Adrenal gland (tissue), 12 donors: ENCODE data around the gene P3H3. TPM values are rescaled to one million over a fixed set of nuclear protein-coding genes. Genes with fewer than 3 reads are reported as not detected.

Experiments used
- DNase-seq, 7 donors: peaks; one replicate each; pipeline ENCODE4 v3.0.0-alpha.2; 2019 to 2020
- H3K27ac ChIP-seq, 5 donors: fragments of 200-600 bp; sonication (generic) in 4 of 5; 1 replicate in 3 of 5; 2 replicates in 2 of 5; pipeline versions ENCODE4 v1.5.1 to v1.8.0; 2016 to 2020; ENCODE audit warnings: mild to moderate bottlenecking in 1 of 5
- H3K27me3 ChIP-seq: fragments of 200-600 bp; 2 replicates; pipeline ENCODE4 v1.8.0; 2021
- H3K36me3 ChIP-seq, 2 donors: fragments of 200-600 bp; replicated peaks in 1 of 2; 1 replicate in 1 of 2; 2 replicates in 1 of 2; pipeline versions ENCODE4 v1.5.1 to v1.8.0; 2018 to 2022
- H3K4me1 ChIP-seq, 2 donors: fragments of 200-600 bp; replicated peaks in 1 of 2; 1 replicate in 1 of 2; 2 replicates in 1 of 2; pipeline versions ENCODE4 v1.5.1 to v1.8.0; 2018 to 2021
- H3K4me3 ChIP-seq, 4 donors: fragments of 200-600 bp; sonication (generic) in 3 of 4; one replicate each; pipeline ENCODE4 v1.5.1; 2016 to 2018
- H3K9me3 ChIP-seq, 3 donors: fragments of 200-600 bp; sonication (generic) in 1 of 3; replicated peaks in 1 of 3; 1 replicate in 2 of 3; 2 replicates in 1 of 3; pipeline versions ENCODE4 v1.5.1 to v1.8.0; 2016 to 2021
- CTCF ChIP-seq, 6 experiments: fragments of 450-650 bp in 4 of 6; fragments of 200-600 bp in 2 of 6; sonication (generic) in 1 of 6; IDR thresholded peaks; 1 replicate in 5 of 6; 2 replicates in 1 of 6; pipeline versions ENCODE4 v1.5.1 to v1.8.0; 2016 to 2021; ENCODE audit warnings: antibody characterized with exemption in 6 of 6, mild to moderate bottlenecking in 2 of 6, moderate library complexity in 1 of 6
- POLR2A ChIP-seq, 2 donors: fragments of 450-650 bp; IDR thresholded peaks; one replicate each; pipeline ENCODE4 v1.6.1; 2017; ENCODE audit warnings: antibody characterized with exemption in 2 of 2, mild to moderate bottlenecking in 2 of 2, moderate library complexity in 1 of 2
- WGBS, 4 donors: extraction: QIAGEN DNeasy Blood & Tissue Kit in 2 of 4; methylation state at CpG; one replicate each; pipeline versions ENCODE4 v1.1.5 to v1.1.7; 2013 to 2017; 5-methylcytosine and 5-hydroxymethylcytosine counted together
- intact Hi-C, 2 donors: fragments of 100-400 bp; cut with DNase I; formaldehyde crosslinking; loops; one replicate each; pipeline versions ENCODE4 v1.14.1 to v1.15.0; 2022 to 2023
- polyA plus RNA-seq, 3 donors: library from polyadenylated mRNA; stranded (reverse); fragments of 200-250 nt in 2 of 3; fragments of 350-450 nt in 1 of 3; fragmentation: Illumina TruSeq in 1 of 3; extraction: RNeasy Lipid Tissue Mini Kit (QIAGEN cat#74804) in 1 of 3; gene quantifications; one replicate each; pipeline ENCODE4 v1.2.3, GENCODE V29; 2013 to 2014
- total RNA-seq, 9 donors: library from RNA; depleted of rRNA in 4 of 9; stranded (reverse); fragments of >200 nt in 4 of 9; fragments of 120-200 nt in 1 of 9; fragmentation: NEBNext Ultra II Directional in 1 of 9; extraction: Animal tissue kit (Norgen Biotek cat#: 25700) in 1 of 9; gene quantifications; one replicate each; pipeline versions ENCODE4 v1.1.0 to v1.2.4, GENCODE V29; 2013 to 2023
- donor health status: healthy with polysubstance abuse.
- donor health status: Bipolar disorder and iron deficiency.
- donor health status: DM: yes; HTN: yes; CAD: no.
- donor health status: DM: no; HTN: no; CAD: no.
- donor health status: DM: no; HTN: no; CAD: no.
- donor health status: DM: yes; HTN: yes; CAD: no.

Gene P3H3
- total and polyA plus RNA-seq, 12 donors: 2.6 to 58.1 (median 15.8) TPM

DNA sequence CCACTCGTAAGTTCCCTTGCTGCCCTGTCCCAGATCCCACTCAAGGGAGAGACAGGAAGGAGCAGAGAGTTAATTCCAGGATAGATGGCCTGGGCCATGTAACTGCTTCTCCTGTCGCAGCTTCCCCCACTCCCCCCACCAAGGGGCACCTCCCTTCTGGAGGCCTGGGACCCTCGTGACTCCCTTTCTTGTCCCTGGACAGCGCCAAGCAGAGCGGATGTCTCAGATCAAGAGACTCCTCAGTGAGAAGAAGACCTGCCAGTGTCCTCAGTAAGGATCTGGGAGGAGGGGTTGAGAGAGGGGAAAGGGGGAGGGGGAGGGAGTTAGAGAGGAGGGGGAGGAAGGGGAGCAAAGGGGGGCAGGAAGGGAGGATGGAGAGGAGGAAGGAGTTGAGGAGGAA is 9.6 kb upstream of the P3H3 start:
- 74 to 82% (median 79%) methylated on average over 4 to 5 of the region's 5 CpGs for WGBS, 4 donors
- no peak for TF ChIP-seq CTCF (IDR thresholded peaks at IDR 0.05)
- no peak for TF ChIP-seq POLR2A (IDR thresholded peaks at IDR 0.05)

DNA sequence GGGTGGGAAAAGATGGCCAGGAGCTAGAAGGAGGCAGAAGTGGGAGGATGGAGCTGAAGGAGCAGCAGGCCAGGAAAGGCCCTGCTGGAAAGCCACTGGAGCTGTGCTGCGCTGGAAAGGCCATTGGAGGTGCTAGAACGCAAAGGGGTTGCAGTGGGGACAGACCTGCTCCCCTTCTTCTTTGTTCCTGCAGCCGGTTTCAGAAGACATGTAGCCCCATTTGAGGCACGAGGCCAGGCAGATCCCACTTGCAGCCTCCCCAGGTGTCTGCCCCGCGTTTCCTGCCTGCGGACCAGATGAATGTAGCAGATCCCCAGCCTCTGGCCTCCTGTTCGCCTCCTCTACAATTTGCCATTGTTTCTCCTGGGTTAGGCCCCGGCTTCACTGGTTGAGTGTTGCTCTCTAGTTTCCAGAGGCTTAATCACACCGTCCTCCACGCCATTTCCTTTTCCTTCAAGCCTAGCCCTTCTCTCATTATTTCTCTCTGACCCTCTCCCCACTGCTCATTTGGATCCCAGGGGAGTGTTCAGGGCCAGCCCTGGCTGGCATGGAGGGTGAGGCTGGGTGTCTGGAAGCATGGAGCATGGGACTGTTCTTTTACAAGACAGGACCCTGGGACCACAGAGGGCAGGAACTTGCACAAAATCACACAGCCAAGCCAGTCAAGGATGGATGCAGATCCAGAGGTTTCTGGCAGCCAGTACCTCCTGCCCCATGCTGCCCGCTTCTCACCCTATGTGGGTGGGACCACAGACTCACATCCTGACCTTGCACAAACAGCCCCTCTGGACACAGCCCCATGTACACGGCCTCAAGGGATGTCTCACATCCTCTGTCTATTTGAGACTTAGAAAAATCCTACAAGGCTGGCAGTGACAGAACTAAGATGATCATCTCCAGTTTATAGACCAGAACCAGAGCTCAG is 8.8 kb upstream of the P3H3 start:
- Histone ChIP-seq H3K9me3 (no peaks in the 10 kb centered on the region), H3K4me3 (no peak overlapping the region), H3K4me1 (peaks cover 6 to 8% of the 10 kb centered on the region in 2 donors), H3K27ac (no peak overlapping the region), H3K36me3 (no peaks in the 10 kb centered on the region), H3K27me3 (peaks cover 8% of the 10 kb centered on the region)
- 81 to 88% (median 87%) methylated on average over 11 to 13 of the region's 13 CpGs for WGBS, 4 donors
- no peak for DNase-seq
- intact Hi-C loops: loop anchor here (5.0 to 10.0 kb wide), 2 partner anchors 75 to 87 kb away; no protein-coding TSS in a partner anchor
- no peak for TF ChIP-seq POLR2A (IDR thresholded peaks at IDR 0.05)
- TF ChIP-seq CTCF (IDR thresholded peaks at IDR 0.05): no peak

More for the DNA sequence above, 9.6 kb upstream of the P3H3 start:
- Histone ChIP-seq H3K27me3 (peaks cover 8% of the 10 kb centered on the region), H3K4me1 (peaks cover 6 to 8% of the 10 kb centered on the region in 2 donors), H3K27ac (no peak overlapping the region), H3K9me3 (no peaks in the 10 kb centered on the region), H3K4me3 (no peak overlapping the region), H3K36me3 (no peaks in the 10 kb centered on the region)
- intact Hi-C loops: no loop called here
- no peak for DNase-seq

DNA sequence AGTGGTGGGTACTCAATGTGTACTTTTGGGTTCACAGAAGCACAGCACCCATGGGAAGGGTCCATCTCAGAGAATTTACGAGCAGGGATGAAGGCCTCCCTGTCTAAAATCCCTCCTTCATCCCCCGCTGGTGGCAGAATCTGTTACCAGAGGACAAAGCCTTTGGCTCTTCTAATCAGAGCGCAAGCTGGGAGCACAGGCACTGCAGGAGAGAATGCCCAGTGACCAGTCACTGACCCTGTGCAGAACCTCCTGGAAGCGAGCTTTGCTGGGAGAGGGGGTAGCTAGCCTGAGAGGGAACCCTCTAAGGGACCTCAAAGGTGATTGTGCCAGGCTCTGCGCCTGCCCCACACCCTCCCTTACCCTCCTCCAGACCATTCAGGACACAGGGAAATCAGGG is 8.0 kb upstream of the P3H3 start:
- Histone ChIP-seq H3K27ac (peak overlapping the region in 1 of 5 donors; percentile 12), H3K27me3 (peaks cover 4% of the 10 kb centered on the region), H3K4me3 (no peak overlapping the region), H3K36me3 (no peaks in the 10 kb centered on the region), H3K9me3 (no peaks in the 10 kb centered on the region), H3K4me1 (peaks cover 6 to 8% of the 10 kb centered on the region in 2 donors)
- 70 to 82% (median 77%) methylated on average over 3 to 5 of the region's 5 CpGs for WGBS, 4 donors
- TF ChIP-seq POLR2A (IDR thresholded peaks at IDR 0.05): no peak
- no peak for TF ChIP-seq CTCF (IDR thresholded peaks at IDR 0.05)
- DNase-seq: no peak
- intact Hi-C loops: loop anchor here (5.0 to 10.0 kb wide), 2 partner anchors 75 to 88 kb away; no protein-coding TSS in a partner anchor

GRCh38 chr12:6821591-6822425 is 6.4 kb upstream of the P3H3 start, which contains the start of gene GPR162:
TSS of gene GPR162 (plus strand) at chr12:6821821. CDS start at chr12:6823899, 2,078 bp downstream.
- Histone ChIP-seq H3K4me3 (peak within 1 kb of the TSS in 1 of 4 donors; percentile 40), H3K4me1 (peaks cover 6 to 8% of the 10 kb centered on the region in 2 donors), H3K27me3 (peaks cover 4% of the 10 kb centered on the region), H3K36me3 (no peaks in the 10 kb centered on the region), H3K27ac (peak within 1 kb of the TSS in 2 of 5 donors; percentile 10 to 60), H3K9me3 (no peaks in the 10 kb centered on the region)
- WGBS, 4 donors: 0 to 15% (median 1%) methylated on average over 5 to 28 of the region's 28 CpGs
- peak in 5 of 7 donors; percentile 38 to 78 (median 55) for DNase-seq
- intact Hi-C loops: loop anchor here (5.0 to 10.0 kb wide), 2 partner anchors 77 to 90 kb away; no protein-coding TSS in a partner anchor
- TF ChIP-seq CTCF (IDR thresholded peaks at IDR 0.05) (no peak), POLR2A (IDR thresholded peaks at IDR 0.05) (no peak)
